Endothelial cell of umbilical vein (primary cell): Measurements from ENCODE around the gene YARS1. TPM values are rescaled to one million over a fixed set of nuclear protein-coding genes. Genes with fewer than 3 reads are reported as not detected.

Experiments
- BruUV-seq: library from RNA; stranded (reverse); fragments of 400-500 nt; replicated peaks from 2 replicates; lab custom pipeline; 2021; lab: Mats Ljungman, UMichigan
- CTCF ChIA-PET: fragments of 300-600, 350-600 bp; sonication (Branson Sonifier 250); formaldehyde crosslinking; loops from one replicate; lab custom pipeline; 2021; ENCODE audit warnings: antibody characterized with exemption, inconsistent platforms; lab: Charles Lee
- POLR2A ChIA-PET: fragments of 300-600, 350-600 bp; sonication (Branson Sonifier 250); formaldehyde crosslinking; loops from one replicate; lab custom pipeline; 2021; ENCODE audit warnings: antibody characterized with exemption, inconsistent platforms; lab: Charles Lee
- DNase-seq: peaks from one replicate; pipeline ENCODE4 v3.0.0-alpha.2; 2011; ENCODE audit warnings: low read depth, low spot score
- FAIRE-seq: peaks from 2 replicates; lab custom pipeline; 2011; peaks lifted over from hg19 to GRCh38; lab: Jason Lieb, UNC
- H2AFZ ChIP-seq: 2 replicates; pipeline ENCODE4 v1.6.0; 2012; ENCODE audit warnings: low read depth, low read length, control low read depth, inconsistent platforms
- H3K27ac ChIP-seq: 2 replicates; pipeline ENCODE4 v1.5.1; 2011; ENCODE audit warnings: low read depth, mild to moderate bottlenecking, control low read depth, low read length, moderate library complexity; ENCODE audit not compliant: insufficient read depth
- H3K27me3 ChIP-seq, 2 experiments: 2 replicates each; pipeline versions ENCODE4 v1.6.0 to v1.6.1; 2011; ENCODE audit warnings: low read length in 2 of 2, mixed read lengths in 1 of 2; ENCODE audit not compliant: control insufficient read depth in 2 of 2, insufficient read depth in 2 of 2
- H3K36me3 ChIP-seq, 2 experiments: 2 replicates in 1 of 2; 3 replicates in 1 of 2; pipeline ENCODE4 v1.5.1; 2011; ENCODE audit warnings: low read length in 2 of 2, mild to moderate bottlenecking in 1 of 2, moderate library complexity in 1 of 2; ENCODE audit not compliant: control insufficient read depth in 2 of 2, insufficient read depth in 2 of 2; ENCODE audit errors: extremely low read depth in 1 of 2
- H3K4me1 ChIP-seq: 3 replicates; pipeline ENCODE4 v1.5.1; 2011; ENCODE audit warnings: mild to moderate bottlenecking, low read length; ENCODE audit not compliant: control insufficient read depth, insufficient read depth; ENCODE audit errors: extremely low read depth
- H3K4me2 ChIP-seq: 2 replicates; pipeline ENCODE4 v1.6.1; 2011; ENCODE audit warnings: low read length, control low read depth, mixed read lengths; ENCODE audit not compliant: insufficient read depth
- H3K4me3 ChIP-seq, 3 experiments: fragments of 200-600 bp in 1 of 3; sonication (generic), shearing (Covaris generic) in 1 of 3; replicated peaks in 1 of 3; 2 replicates each; pipeline ENCODE4 v1.5.1; 2011 to 2016; ENCODE audit warnings: control low read depth in 3 of 3, low read length in 3 of 3, mild to moderate bottlenecking in 2 of 3, inconsistent platforms in 1 of 3, low read depth in 1 of 3, moderate library complexity in 1 of 3; ENCODE audit not compliant: insufficient read depth in 1 of 3
- H3K79me2 ChIP-seq: 2 replicates; pipeline ENCODE4 v1.6.0; 2012; ENCODE audit warnings: low read length, inconsistent platforms; ENCODE audit not compliant: control insufficient read depth, insufficient read depth
- H3K9ac ChIP-seq: replicated peaks from 2 replicates; pipeline ENCODE3; 2011; ENCODE audit warnings: low read length, control low read depth; ENCODE audit not compliant: insufficient read depth; ENCODE audit errors: extremely low read depth
- H3K9me1 ChIP-seq: replicated peaks from 3 replicates; pipeline ENCODE4 v1.6.0; 2011; ENCODE audit warnings: mild to moderate bottlenecking, low read length; ENCODE audit not compliant: control insufficient read depth, insufficient read depth; ENCODE audit errors: extremely low read depth
- H3K9me3 ChIP-seq: replicated peaks from 2 replicates; pipeline ENCODE4 v1.5.1; 2012; ENCODE audit warnings: low read length, inconsistent platforms; ENCODE audit not compliant: control insufficient read depth, insufficient read depth
- H4K20me1 ChIP-seq: replicated peaks from 2 replicates; pipeline ENCODE3; 2011; ENCODE audit warnings: mild to moderate bottlenecking, low read length; ENCODE audit not compliant: control insufficient read depth, insufficient read depth; ENCODE audit errors: extremely low read depth
- CTCF ChIP-seq, 2 donors: IDR thresholded peaks; 1 replicate in 1 of 2; 2 replicates in 1 of 2; pipeline ENCODE4 v1.5.1; 2011; ENCODE audit warnings: low read length in 2 of 2, mild to moderate bottlenecking in 2 of 2, moderate library complexity in 2 of 2, control low read depth in 1 of 2, inconsistent platforms in 1 of 2, low read depth in 1 of 2; ENCODE audit not compliant: insufficient read depth in 1 of 2; ENCODE audit errors: extremely low read depth in 1 of 2
- EZH2 ChIP-seq: IDR thresholded peaks from 2 replicates; pipeline ENCODE4 v1.6.1; 2012; ENCODE audit warnings: borderline replicate concordance, low read depth, mild to moderate bottlenecking, moderate library complexity, low read length, inconsistent platforms; ENCODE audit not compliant: severe bottlenecking
- FOS ChIP-seq: IDR thresholded peaks from 2 replicates; pipeline ENCODE4 v1.6.1; 2011; ENCODE audit warnings: mild to moderate bottlenecking, low read length, moderate library complexity, borderline replicate concordance; ENCODE audit not compliant: insufficient read depth
- GATA2 ChIP-seq: IDR thresholded peaks from 2 replicates; pipeline ENCODE4 v1.7.0; 2011; ENCODE audit warnings: low read depth, mild to moderate bottlenecking, moderate library complexity, mixed read lengths, low read length; ENCODE audit not compliant: insufficient read length, insufficient read depth
- JUN ChIP-seq: IDR thresholded peaks from 2 replicates; pipeline ENCODE4 v1.6.1; 2011; ENCODE audit warnings: borderline replicate concordance, low read depth; ENCODE audit not compliant: insufficient read length, insufficient read depth
- MAX ChIP-seq: IDR thresholded peaks from 2 replicates; pipeline ENCODE4 v1.6.1; 2011; ENCODE audit not compliant: insufficient read depth, insufficient read length
- MYC ChIP-seq: IDR thresholded peaks from one replicate; pipeline ENCODE4 v1.6.1; 2011; ENCODE audit warnings: mild to moderate bottlenecking, low read depth, low read length
- POLR2A ChIP-seq: IDR thresholded peaks from 2 replicates; pipeline ENCODE4 v1.6.1; 2012; ENCODE audit warnings: low read depth, mild to moderate bottlenecking, control low read depth, low read length
- POLR2AphosphoS5 ChIP-seq: IDR thresholded peaks from 2 replicates; pipeline ENCODE4 v1.6.1; 2012; ENCODE audit warnings: low read depth, mild to moderate bottlenecking, control low read depth, low read length, moderate library complexity; ENCODE audit not compliant: insufficient read depth
- dilution Hi-C: fragments of 300-500 bp; cut with MboI; formaldehyde crosslinking; loops from one replicate; pipeline ENCODE4 v1.15.0; 2019; ENCODE audit warnings: low sequenced_read_pairs; ENCODE audit not compliant: extremely low pct_ligation_motif_present
- intact Hi-C: fragments of 100-400 bp; cut with micrococcal nuclease; formaldehyde crosslinking; loops from one replicate; pipeline ENCODE4 v1.10.0; 2022
- polyA plus RNA-seq, 4 experiments: library from polyadenylated mRNA; depleted of rRNA in 3 of 4; stranded (reverse) in 3 of 4; unstranded in 1 of 4; fragments of >200 nt; gene quantifications; 2 replicates each; pipeline versions ENCODE4 v1.2.1 to v1.2.3, GENCODE V29; 2011 to 2012; ENCODE audit warnings: missing spikeins in 1 of 4
- total RNA-seq: library from RNA; stranded (reverse); gene quantifications from 2 replicates; pipeline ENCODE4 v1.2.3, GENCODE V29; 2021

YARS1 gene
- total and polyA plus RNA-seq, 2 donors (not counting 3 experiments of a cell fraction or from before 2014, with no cell fraction given) = 38.2 to 144 TPM

- Histone ChIP-seq H3K9me3 (no peaks in the 10 kb centered on the region), H3K27ac (no peak overlapping the region), H3K9me1 (no peaks in the 10 kb centered on the region), H3K4me3 (no peak overlapping the region), H3K36me3 (peaks cover 7 to 11% of the 10 kb centered on the region in 2 experiments), H3K4me1 (peaks cover under 1% of the 10 kb centered on the region), H3K4me2 (no peak overlapping the region), H3K79me2 (peaks cover 17% of the 10 kb centered on the region), H2AFZ (no peak overlapping the region), H3K9ac (no peak overlapping the region), H3K27me3 (no peaks in the 10 kb centered on the region), H4K20me1 (no peaks in the 10 kb centered on the region)
- no TSS peak for BruUV-seq
- intact Hi-C loops (no loop called here), dilution Hi-C loops (no loop called here)
- ChIA-PET CTCF (no interaction called here), POLR2A (no interaction called here)
- TF ChIP-seq MYC (no peak), GATA2 (no peak), EZH2 (no peak), MAX (no peak), POLR2AphosphoS5 (no peak), FOS (no peak), JUN (no peak), POLR2A (no peak), CTCF (IDR thresholded peaks at IDR 0.05; ENCODE audit: extremely low read depth in 1 of 2, insufficient read depth in 1 of 2, low read depth in 1 of 2, low read length in 2 of 2) (no peak)
- DNase-seq (no peak), FAIRE-seq (no peak)
Measured at GRCh38 chr1:32801096-32801715, 16.0 kb downstream of the YARS1 start.
